ENCODE results near the gene SCP2D1.

The SCP2D1 gene

GRCh38 chr20:18794428-18794787, 19.2 kb upstream of the SCP2D1 start:
- H3K4me3 ChIP-seq (ENCODE audit: low read depth, low read length): peak overlapping the region; percentile 79
- no peak for DNase-seq (ENCODE audit: low read depth)
- TF ChIP-seq CTCF (IDR thresholded peaks at IDR 0.05; ENCODE audit: control insufficient read depth, extremely low read depth, insufficient read depth): no peak

- no peak for TF ChIP-seq CTCF (IDR thresholded peaks at IDR 0.05; ENCODE audit: control insufficient read depth, extremely low read depth, insufficient read depth)
- no peak for DNase-seq (ENCODE audit: low read depth)
- no peak overlapping the region for H3K4me3 ChIP-seq (ENCODE audit: low read depth, low read length)
Measured at GRCh38 chr20:18795366-18795765, 18.2 kb upstream of the SCP2D1 start.

- TF ChIP-seq CTCF (IDR thresholded peaks at IDR 0.05; ENCODE audit: control insufficient read depth, extremely low read depth, insufficient read depth): no peak
- DNase-seq (ENCODE audit: low read depth): no peak
- H3K4me3 ChIP-seq (ENCODE audit: low read depth, low read length): no peak overlapping the region
Measured at GRCh38 chr20:18796282-18796833, 17.2 kb upstream of the SCP2D1 start.

- no peak for DNase-seq (ENCODE audit: low read depth)
- H3K4me3 ChIP-seq (ENCODE audit: low read depth, low read length): no peak overlapping the region
- TF ChIP-seq CTCF (IDR thresholded peaks at IDR 0.05; ENCODE audit: control insufficient read depth, extremely low read depth, insufficient read depth): no peak
Measured at GRCh38 chr20:18801516-18801915, 12.1 kb upstream of the SCP2D1 start.

- no peak for TF ChIP-seq CTCF (IDR thresholded peaks at IDR 0.05; ENCODE audit: control insufficient read depth, extremely low read depth, insufficient read depth)
- DNase-seq (ENCODE audit: low read depth): no peak
- no peak overlapping the region for H3K4me3 ChIP-seq (ENCODE audit: low read depth, low read length)
Measured at GRCh38 chr20:18802012-18802634, 11.5 kb upstream of the SCP2D1 start.

GRCh38 chr20:18805881-18806280, 7.7 kb upstream of the SCP2D1 start:
- TF ChIP-seq CTCF (IDR thresholded peaks at IDR 0.05; ENCODE audit: control insufficient read depth, extremely low read depth, insufficient read depth): no peak
- no peak overlapping the region for H3K4me3 ChIP-seq (ENCODE audit: low read depth, low read length)
- no peak for DNase-seq (ENCODE audit: low read depth)

- H3K4me3 ChIP-seq (ENCODE audit: low read depth, low read length): no peak overlapping the region
- TF ChIP-seq CTCF (IDR thresholded peaks at IDR 0.05; ENCODE audit: control insufficient read depth, extremely low read depth, insufficient read depth): no peak
- DNase-seq (ENCODE audit: low read depth): no peak
Measured at GRCh38 chr20:18808712-18809111, 4.9 kb upstream of the SCP2D1 start.
